GM21526 (cell line): ENCODE measurements around the gene SLC34A1.
"Not testable (repeated sequence)": the region's sequence is repeated elsewhere in the genome, so short reads cannot be mapped to it uniquely, and the experiment has no call there.

ENCODE experiments used
- ATAC-seq: cut with Tn5 transposase; IDR thresholded peaks from one replicate; pipeline ENCODE4 v1.9.1; 2021; ENCODE audit warnings: moderate library complexity; ENCODE audit not compliant: unreplicated experiment, low FRiP score

The SLC34A1 gene, protein sequence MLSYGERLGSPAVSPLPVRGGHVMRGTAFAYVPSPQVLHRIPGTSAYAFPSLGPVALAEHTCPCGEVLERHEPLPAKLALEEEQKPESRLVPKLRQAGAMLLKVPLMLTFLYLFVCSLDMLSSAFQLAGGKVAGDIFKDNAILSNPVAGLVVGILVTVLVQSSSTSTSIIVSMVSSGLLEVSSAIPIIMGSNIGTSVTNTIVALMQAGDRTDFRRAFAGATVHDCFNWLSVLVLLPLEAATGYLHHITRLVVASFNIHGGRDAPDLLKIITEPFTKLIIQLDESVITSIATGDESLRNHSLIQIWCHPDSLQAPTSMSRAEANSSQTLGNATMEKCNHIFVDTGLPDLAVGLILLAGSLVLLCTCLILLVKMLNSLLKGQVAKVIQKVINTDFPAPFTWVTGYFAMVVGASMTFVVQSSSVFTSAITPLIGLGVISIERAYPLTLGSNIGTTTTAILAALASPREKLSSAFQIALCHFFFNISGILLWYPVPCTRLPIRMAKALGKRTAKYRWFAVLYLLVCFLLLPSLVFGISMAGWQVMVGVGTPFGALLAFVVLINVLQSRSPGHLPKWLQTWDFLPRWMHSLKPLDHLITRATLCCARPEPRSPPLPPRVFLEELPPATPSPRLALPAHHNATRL

DNA sequence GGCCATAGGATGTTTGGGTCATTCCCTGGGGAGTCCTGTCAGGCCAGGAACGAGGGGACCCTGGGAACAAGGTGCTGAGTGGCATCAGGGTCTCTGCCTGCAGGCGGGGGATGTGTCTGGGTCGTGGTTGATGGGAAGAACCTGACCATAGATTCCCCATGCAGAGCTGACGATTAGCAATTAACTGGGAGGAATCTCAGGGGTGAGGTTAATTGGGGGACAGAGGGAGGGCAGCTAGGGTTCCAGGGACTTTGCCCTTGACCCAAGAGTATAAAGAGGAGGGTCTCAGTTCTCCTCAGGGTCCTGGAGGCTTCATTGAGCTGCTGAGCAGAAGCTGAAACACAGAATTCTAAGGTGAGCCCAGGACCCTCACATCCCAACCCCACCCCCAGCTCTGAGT lies at the start of gene SLC34A1:
Gene SLC34A1 (plus strand): TSS at position 301 of the 400 bp plus-strand sequence. CDS start 1,308 bp downstream, outside the sequence.
- no peak for ATAC-seq

- ATAC-seq = no peak
These were observed 49.2 kb upstream of the SLC34A1 start for GRCh38 chr5:177334781-177335700.

DNA sequence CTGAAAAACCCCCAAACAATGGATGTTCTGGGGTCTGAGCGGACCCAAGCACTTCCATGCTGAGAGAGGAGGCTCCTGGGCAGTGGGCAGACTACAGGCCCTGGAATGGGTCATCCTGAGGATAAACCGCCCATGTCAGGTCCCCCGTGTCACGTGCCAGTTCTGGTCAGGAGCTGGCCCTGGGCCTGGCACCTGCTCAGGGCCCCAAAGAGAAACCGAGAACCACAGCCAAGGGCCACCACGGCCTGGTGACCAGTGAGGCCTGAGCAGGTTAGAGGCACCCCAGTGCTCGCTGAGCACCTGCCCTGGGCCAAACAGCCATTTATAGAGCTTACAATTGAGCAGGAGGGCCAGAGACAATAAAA lies 48.6 kb upstream of the SLC34A1 start:
- ATAC-seq = no peak

DNA sequence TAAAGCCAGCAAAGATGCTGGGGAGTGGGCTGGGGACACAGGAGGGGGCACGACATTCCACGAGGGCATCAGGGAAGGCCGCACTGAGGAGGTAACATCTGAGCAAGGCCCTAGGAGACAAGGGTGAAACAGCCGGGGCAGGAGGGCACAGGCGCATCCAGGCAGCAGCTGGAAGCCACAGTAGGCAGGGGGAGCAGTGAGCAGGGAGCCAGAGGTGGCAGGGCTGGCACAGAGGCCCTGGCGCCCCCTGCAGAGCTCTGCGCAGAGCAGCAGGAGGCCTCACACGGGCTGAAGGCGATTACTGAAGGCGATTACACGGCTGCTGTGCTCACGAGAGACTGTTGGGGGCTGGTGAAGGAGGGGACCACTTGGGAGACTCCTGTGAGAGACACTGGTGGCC lies 48.1 kb upstream of the SLC34A1 start:
- ATAC-seq = no peak

DNA sequence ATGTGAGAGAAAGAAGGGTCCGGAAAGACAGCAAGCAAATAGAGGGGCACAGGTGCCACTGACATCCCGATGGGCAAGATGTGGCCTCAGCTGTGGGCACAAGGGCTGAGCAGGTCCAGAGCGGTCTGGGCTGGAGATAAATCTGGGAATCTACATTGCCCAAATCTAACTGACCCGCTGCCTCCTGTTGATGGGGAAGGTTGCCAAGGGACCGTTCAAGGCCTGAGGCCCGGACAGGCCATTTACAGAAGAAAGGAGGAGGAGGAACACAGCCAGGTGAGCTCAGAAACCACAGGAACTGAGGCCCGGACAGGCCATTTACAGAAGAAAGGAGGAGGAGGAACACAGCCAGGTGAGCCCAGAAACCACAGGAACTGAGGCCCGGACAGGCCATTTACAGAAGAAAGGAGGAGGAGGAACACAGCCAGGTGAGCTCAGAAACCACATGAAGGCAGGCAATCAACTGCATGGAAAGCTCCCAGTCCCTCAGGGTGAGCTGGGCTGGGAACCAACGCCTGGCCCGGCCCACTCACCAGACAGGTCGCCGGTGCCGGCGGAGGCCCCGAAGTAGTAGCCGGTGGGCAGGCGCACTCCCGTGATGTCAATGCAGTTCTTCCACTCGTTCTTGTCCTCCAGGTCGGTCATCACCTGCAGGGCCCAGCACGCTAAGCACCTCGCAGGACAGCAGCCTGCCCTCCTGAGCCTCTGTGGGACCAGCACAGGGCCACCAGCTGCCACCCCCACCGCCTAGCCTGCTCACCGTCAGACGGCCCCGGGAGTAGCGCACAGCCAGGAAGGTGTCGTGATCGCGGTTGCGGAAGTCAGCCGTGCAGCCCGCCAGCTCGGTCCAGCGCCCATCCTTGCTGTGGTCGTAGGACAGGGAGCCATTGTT lies 47.4 kb upstream of the SLC34A1 start:
- ATAC-seq = no peak

DNA sequence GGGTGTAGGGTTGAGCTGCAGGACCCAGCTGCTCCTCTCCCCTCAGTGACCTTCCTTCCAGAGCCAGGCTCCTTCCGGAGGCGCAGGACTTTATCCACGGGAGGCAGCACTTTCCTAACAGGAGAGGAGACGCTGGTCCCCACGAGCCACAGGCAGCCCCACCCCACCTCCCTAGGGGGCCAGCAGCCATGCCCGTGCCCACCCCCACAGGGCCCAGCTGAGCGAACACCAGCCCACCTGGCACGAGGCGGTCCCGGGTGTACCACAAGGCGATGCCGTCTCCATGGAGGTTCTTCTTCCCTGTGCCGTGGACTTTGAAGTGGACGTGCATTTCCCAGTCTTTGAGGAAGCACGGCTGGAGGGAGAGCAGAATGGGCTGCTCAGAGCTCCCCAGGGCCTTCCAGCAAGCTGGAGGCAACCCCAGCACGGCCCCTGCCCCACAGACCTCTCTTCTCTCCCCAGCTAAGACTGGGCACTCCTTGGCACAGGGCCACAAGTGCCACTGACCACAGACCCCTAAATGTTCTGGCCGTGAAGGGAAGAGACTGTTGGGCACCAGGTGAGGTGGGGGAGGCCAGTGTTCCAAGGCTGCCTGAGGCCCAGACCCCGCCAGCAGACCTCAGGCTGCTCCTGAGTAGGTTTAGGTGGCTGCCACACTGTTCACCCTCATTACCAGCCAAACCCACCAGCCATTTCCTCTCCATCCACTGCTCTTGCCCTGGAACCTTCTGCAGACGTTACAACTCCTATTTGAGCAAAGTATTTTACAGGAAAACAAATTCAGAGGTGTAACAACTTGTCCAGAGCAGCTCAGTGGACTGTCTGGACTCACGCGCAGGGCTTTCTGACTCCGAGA lies 45.8 kb upstream of the SLC34A1 start:
- no peak for ATAC-seq

DNA sequence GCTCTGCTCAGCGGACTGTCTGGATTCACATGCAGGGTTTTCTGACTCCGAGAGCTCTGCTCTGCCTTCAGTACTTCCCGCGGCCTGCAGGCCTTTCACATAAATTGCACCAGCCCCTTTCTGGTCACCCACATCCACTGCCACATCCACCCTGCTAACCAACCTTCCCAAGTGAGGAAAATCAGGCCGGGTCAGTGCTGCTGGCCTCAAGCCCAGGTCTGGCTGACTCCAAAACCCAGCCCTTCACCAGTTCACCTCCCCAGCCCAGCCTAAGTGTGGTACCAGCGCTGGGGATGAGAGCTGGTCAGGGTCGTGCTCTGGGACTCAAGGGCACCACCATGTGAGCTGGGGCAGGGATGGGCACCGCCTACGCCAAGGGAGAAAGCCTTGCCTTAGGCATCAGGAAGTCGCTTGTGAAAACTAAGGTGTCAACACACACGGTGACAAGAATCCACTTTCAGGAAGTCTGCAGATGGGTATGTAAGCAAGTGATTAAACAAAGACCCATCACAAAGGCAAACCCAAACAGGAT lies 45.1 kb upstream of the SLC34A1 start:
- no peak for ATAC-seq

- ATAC-seq = not testable (repeated sequence)
These were observed 41.2 kb upstream of the SLC34A1 start for GRCh38 chr5:177343000-177343399.

DNA sequence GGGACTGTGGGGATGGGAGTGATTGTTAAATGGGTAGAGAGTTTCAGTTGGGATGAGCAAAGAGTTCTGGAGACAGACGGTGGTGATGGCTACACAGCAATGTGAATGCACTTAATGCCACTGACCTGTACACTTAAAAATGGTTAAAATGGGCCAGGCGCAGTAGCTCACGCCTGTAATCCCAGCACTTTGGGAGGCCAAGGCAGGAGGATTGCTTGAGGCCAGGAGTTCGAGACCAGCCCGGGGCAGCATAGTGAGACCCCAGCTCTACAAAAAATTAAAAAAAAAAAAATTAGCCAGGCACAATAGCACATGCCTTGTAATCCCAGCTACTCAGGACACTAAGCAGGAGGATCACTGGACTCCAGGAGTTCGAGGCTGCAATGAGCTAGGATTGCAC lies 40.5 kb upstream of the SLC34A1 start:
- ATAC-seq = no peak

- ATAC-seq = no peak
These were observed 39.3 kb upstream of the SLC34A1 start for GRCh38 chr5:177344891-177345290.

DNA sequence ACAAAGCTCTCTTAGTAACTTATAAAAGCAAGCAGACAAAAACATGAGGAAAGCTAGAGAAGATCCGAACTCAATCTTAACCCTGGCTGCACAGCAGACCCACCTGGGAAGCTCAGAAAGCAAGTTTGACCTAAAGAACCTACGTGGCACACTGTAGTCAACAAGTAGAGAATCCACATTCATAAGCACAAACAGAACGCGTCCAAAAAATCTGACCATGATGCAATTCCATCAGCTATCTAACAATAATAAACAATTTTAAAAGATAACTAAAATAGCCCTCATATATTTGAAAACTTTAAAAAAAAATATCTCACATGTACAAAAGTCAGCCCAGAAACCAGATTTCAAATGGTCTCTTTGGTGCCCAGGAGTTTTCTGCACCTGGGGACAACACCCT lies 37.4 kb upstream of the SLC34A1 start:
- ATAC-seq = no peak

DNA sequence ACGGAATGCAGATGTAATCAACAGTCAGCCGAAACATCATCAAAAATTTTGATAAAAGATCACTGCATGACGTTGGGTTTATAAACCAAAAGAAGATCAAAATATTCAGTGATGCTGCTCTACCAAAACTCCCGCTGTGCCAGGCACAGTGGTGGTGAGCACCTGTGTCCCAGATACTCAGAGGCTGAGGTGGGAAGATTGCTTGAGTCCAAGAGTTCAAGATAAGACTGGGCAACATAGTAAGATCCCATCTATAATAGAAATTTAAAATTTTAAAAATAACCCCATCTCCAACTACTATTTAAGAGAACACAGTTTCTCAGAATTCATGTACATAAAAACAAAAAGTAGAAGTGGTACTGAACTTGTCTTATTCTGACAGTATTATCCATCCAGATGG lies 36.5 kb upstream of the SLC34A1 start:
- ATAC-seq = no peak

- no peak for ATAC-seq
These were observed 34.9 kb upstream of the SLC34A1 start for GRCh38 chr5:177349362-177349647.

- ATAC-seq = no peak
These were observed 34.5 kb upstream of the SLC34A1 start for GRCh38 chr5:177349762-177350161.

- ATAC-seq = no peak
These were observed 33.4 kb upstream of the SLC34A1 start for GRCh38 chr5:177350776-177351391.

DNA sequence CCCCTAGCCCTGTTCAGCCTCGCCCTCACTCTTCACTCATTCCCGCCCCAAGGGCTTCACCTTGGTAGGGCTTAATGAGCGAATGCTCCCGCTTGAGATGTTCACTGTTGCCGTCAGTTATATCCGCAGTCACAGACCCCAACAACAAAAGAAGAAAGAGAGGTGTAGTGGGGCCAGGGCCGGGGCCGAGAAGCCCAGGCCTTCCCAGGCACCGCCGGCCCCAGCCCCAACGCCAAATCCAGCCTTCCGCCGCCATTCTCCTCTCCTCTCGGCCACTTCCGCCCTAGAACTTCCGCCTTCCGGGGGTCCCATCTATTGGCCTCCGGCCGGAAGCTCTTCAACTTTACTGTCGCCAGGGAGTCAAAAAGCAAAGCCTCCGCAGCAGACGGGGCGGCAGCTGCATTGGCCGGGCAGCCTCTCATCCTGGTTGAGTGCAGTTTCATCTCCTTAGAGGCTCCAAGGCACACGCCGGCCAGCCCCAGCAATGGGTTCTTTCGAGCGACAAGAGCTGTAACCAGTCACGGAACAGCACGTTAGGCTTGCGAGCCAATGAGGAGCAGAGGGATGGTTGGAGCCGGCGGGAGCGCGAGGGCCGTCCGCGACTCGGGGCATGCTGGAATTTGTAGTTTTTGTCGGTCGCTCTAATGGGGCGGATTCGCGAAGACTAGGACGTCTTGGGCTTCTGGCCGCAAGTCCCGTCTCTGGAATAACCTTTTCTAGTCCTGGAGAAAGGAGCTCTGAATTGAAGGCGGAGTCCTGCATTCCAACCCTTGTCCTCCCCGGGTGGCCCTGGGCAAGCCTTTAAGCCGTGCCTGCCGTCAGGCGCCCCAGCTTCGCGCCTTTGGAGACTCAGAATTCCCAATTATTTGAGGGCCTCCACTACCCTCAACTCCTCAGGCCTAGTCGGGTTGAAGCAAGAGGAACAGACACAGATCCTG lies 32.6 kb upstream of the SLC34A1 start, which contains the start of gene LMAN2:
Gene LMAN2 (minus strand): TSS at position 277 of the 938 bp plus-strand sequence. CDS start 21 bp downstream, at position 256.
- ATAC-seq = peak; percentile 90

- no peak for ATAC-seq
These were observed 31.1 kb upstream of the SLC34A1 start for GRCh38 chr5:177353093-177353492.
